Measurements from ENCODE around the gene LYPD3.

The LYPD3 gene

GRCh38 chr19:43430142-43430710 lies 35.2 kb downstream of the LYPD3 start:
- no peak for DNase-seq

GRCh38 chr19:43429395-43429794 lies 36.0 kb downstream of the LYPD3 start:
- no peak for DNase-seq

- DNase-seq, result no peak
Observed at GRCh38 chr19:43425567-43426392, 39.6 kb downstream of the LYPD3 start.

GRCh38 chr19:43423779-43424178 lies 41.6 kb downstream of the LYPD3 start:
- DNase-seq, result no peak

GRCh38 chr19:43422689-43423066 lies 42.7 kb downstream of the LYPD3 start:
- DNase-seq, result no peak

GRCh38 chr19:43422000-43422688 lies 43.3 kb downstream of the LYPD3 start:
- DNase-seq, result no peak

- DNase-seq, result no peak
Observed at GRCh38 chr19:43420954-43421353, 44.5 kb downstream of the LYPD3 start.

- DNase-seq, result no peak
Observed at GRCh38 chr19:43416951-43417623, 48.3 kb downstream of the LYPD3 start.

- DNase-seq, result no peak
Observed at GRCh38 chr19:43414554-43414953, 50.9 kb downstream of the LYPD3 start, which contains the start of gene TEX101. Gene TEX101 (plus strand): TSS chr19:43414890. CDS start chr19:43415920, 1,030 bp downstream.

- DNase-seq, result no peak
Observed at GRCh38 chr19:43412441-43412840, 53.0 kb downstream of the LYPD3 start.
